IPS DF 6.9 (cell line): ENCODE data around the gene FOXP1.

Experiments used
- DNase-seq: peaks from one replicate; pipeline ENCODE4 v3.0.0-alpha.2; 2013; ENCODE audit warnings: low read depth, low spot score
- H3K27ac ChIP-seq: one replicate; pipeline ENCODE4 v1.5.1; 2013; ENCODE audit warnings: low read length, control low read depth
- H3K27me3 ChIP-seq: 2 replicates; pipeline ENCODE4 v1.6.1; 2013; ENCODE audit warnings: mild to moderate bottlenecking, low read length; ENCODE audit not compliant: control insufficient read depth, insufficient read depth
- H3K36me3 ChIP-seq: 2 replicates; pipeline ENCODE4 v1.6.1; 2013; ENCODE audit warnings: low read length; ENCODE audit not compliant: control insufficient read depth, insufficient read depth
- H3K4me1 ChIP-seq: 2 replicates; pipeline ENCODE4 v1.6.1; 2013; ENCODE audit warnings: low read length; ENCODE audit not compliant: control insufficient read depth, insufficient read depth
- H3K4me3 ChIP-seq: 2 replicates; pipeline ENCODE4 v1.5.1; 2013; ENCODE audit warnings: mild to moderate bottlenecking, low read length
- H3K9me3 ChIP-seq: 2 replicates; pipeline ENCODE4 v1.6.1; 2013; ENCODE audit warnings: low read length, inconsistent platforms; ENCODE audit not compliant: control insufficient read depth, insufficient read depth
- WGBS: extraction: QIAGEN DNeasy Blood & Tissue Kit; methylation state at CpG from one replicate; pipeline ENCODE4 v1.1.7; 2013; ENCODE audit warnings: mixed read lengths, missing lambda C conversion rate; ENCODE audit not compliant: insufficient read length, insufficient coverage; 5-methylcytosine and 5-hydroxymethylcytosine counted together

FOXP1 gene

DNA sequence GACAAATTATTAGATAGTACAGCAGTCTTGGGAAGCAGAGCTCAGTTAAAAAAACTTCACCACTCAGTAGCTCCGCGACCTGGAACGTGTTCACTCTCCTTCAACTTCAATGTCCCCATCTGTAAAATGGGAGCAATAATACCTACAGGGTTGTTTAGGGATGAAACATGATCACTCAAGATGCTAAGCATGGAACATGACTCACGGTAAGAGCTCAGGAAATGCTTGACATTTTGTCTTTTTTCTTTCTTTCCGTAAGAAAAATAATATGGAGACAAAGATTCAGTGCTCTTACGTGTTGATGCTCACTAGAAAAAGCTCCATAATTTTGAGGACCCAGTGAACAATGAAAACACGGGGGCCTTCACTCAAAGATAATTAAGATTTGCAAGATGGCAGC is 664.4 kb downstream of the FOXP1 start:
- no CpG with 5 or more reads among the region's 7 CpGs for WGBS
- DNase-seq, result no peak
- H3K4me3 ChIP-seq, result no peak overlapping the region
- H3K27me3 ChIP-seq, result no peaks in the 10 kb centered on the region
- no peak overlapping the region for H3K27ac ChIP-seq
- no peaks in the 10 kb centered on the region for H3K9me3 ChIP-seq
- no peaks in the 10 kb centered on the region for H3K4me1 ChIP-seq
- H3K36me3 ChIP-seq, result no peaks in the 10 kb centered on the region

GRCh38 chr3:70916375-70917055 is 667.0 kb downstream of the FOXP1 start:
- Histone ChIP-seq H3K4me1 (no peaks in the 10 kb centered on the region), H3K27me3 (no peaks in the 10 kb centered on the region), H3K27ac (no peak overlapping the region), H3K36me3 (no peaks in the 10 kb centered on the region), H3K9me3 (no peaks in the 10 kb centered on the region), H3K4me3 (no peak overlapping the region)
- no peak for DNase-seq
- WGBS, result no CpG with 5 or more reads among the region's 4 CpGs

GRCh38 chr3:70914862-70915261 is 668.7 kb downstream of the FOXP1 start:
- H3K4me1 ChIP-seq, result no peaks in the 10 kb centered on the region
- no CpG with 5 or more reads among the region's 1 CpG for WGBS
- H3K27me3 ChIP-seq, result no peaks in the 10 kb centered on the region
- DNase-seq, result no peak
- no peak overlapping the region for H3K27ac ChIP-seq
- no peaks in the 10 kb centered on the region for H3K36me3 ChIP-seq
- H3K4me3 ChIP-seq, result no peak overlapping the region
- no peaks in the 10 kb centered on the region for H3K9me3 ChIP-seq

GRCh38 chr3:70911719-70912118 is 671.8 kb downstream of the FOXP1 start:
- Histone ChIP-seq H3K27ac (no peak overlapping the region), H3K4me1 (no peaks in the 10 kb centered on the region), H3K36me3 (no peaks in the 10 kb centered on the region), H3K9me3 (no peaks in the 10 kb centered on the region), H3K27me3 (no peaks in the 10 kb centered on the region), H3K4me3 (no peak overlapping the region)
- DNase-seq, result no peak
- WGBS, result no CpG with 5 or more reads among the region's 5 CpGs

GRCh38 chr3:70905491-70905890 is 678.0 kb downstream of the FOXP1 start:
- DNase-seq, result no peak
- Histone ChIP-seq H3K27me3 (no peaks in the 10 kb centered on the region), H3K4me3 (no peak overlapping the region), H3K36me3 (no peaks in the 10 kb centered on the region), H3K4me1 (no peaks in the 10 kb centered on the region), H3K9me3 (no peaks in the 10 kb centered on the region), H3K27ac (no peak overlapping the region)
- WGBS, result no CpG with 5 or more reads among the region's 11 CpGs
